Brain microvascular endothelial cell (primary cell): ENCODE measurements around the gene LRFN2.

ENCODE experiments used
- DNase-seq: peaks from one replicate; pipeline ENCODE4 v3.0.0-alpha.2; 2020
- H3K27ac ChIP-seq: fragments of 250-450 bp; sonication (Bioruptor Pico); 2 replicates; pipeline ENCODE4 v1.5.1; 2020; ENCODE audit warnings: mild to moderate bottlenecking, moderate library complexity
- H3K27me3 ChIP-seq: fragments of 250-450 bp; sonication (Bioruptor Pico); replicated peaks from 2 replicates; pipeline ENCODE4 v1.5.1; 2020; ENCODE audit warnings: mild to moderate bottlenecking
- H3K36me3 ChIP-seq: fragments of 250-450 bp; sonication (Bioruptor Pico); replicated peaks from 2 replicates; pipeline ENCODE4 v1.5.1; 2020; ENCODE audit warnings: mild to moderate bottlenecking
- H3K4me3 ChIP-seq: 2 replicates; pipeline ENCODE4 v1.5.1; 2011; ENCODE audit warnings: low read depth, mild to moderate bottlenecking, control low read depth, low read length, moderate library complexity
- CTCF ChIP-seq: IDR thresholded peaks from 2 replicates; pipeline ENCODE4 v1.5.1; 2011; ENCODE audit warnings: low read depth, mild to moderate bottlenecking, moderate library complexity, low read length, control low read depth, inconsistent platforms; ENCODE audit errors: missing control alignments
- in situ Hi-C: cut with HindIII; loops from 2 replicates; pipeline ENCODE4 v1.10.0; 2017; ENCODE audit warnings: low sequenced_read_pairs, low pct_ligation_motif_present

Gene LRFN2

DNA sequence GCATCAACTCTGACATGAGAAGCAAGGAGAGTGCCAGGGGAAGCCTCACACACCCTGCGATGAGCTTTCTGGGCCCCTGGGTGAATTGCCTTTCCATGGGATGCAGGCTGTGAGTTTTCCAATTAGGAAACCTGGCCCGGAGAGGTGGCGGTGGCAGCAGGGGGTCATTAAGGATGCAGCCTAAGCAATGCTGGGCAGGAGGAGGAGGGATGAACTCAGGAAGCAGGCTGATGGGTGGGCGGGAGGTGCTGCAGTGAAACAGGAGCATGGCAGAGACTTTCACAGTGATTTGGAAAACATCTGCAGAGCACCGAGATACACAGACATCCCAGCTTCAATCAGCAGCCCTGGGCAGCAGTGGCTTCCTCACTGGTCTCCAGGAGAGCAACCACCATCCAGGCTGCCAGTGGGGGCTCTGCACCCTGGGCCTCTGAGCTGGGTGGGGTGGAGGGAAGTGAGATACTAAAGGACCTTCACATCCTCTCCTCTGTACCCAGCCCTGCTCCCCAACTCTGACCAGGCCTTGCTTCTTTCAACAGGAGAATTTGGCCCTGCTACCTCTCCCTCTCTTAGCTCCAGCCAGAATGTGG, 44.9 kb downstream of the LRFN2 start:
- no peaks in the 10 kb centered on the region for H3K27me3 ChIP-seq
- TF ChIP-seq CTCF: no peak
- no peak overlapping the region for H3K4me3 ChIP-seq
- H3K36me3 ChIP-seq: no peaks in the 10 kb centered on the region
- in situ Hi-C loops: no loop called here
- H3K27ac ChIP-seq: no peak overlapping the region
- DNase-seq: no peak

GRCh38 chr6:40541556-40542174, 45.5 kb downstream of the LRFN2 start:
- Histone ChIP-seq H3K27ac (no peak overlapping the region), H3K27me3 (no peaks in the 10 kb centered on the region), H3K36me3 (no peaks in the 10 kb centered on the region), H3K4me3 (no peak overlapping the region)
- DNase-seq: no peak
- in situ Hi-C loops: no loop called here
- TF ChIP-seq CTCF: no peak

DNA sequence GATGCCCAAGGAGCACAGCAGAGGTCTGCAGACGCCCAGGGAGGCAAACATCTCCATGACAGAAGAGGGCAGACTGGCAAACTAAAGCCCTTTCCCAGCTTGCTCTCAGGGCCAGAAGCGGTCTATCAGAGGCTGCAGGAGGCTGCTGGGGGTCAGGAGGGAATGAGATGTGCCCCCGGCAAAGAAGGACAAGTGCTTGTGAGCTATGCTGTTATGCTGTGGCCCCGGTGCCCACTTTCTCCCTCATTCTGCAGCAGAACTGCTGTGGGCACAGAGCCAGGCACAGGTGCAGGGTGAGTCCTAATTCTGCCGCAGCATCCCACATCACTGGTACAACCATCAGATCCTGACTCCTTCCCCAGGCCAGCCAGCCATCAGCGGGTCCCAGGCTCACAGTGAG, 46.4 kb downstream of the LRFN2 start:
- no peak for DNase-seq
- H3K4me3 ChIP-seq: no peak overlapping the region
- H3K27ac ChIP-seq: no peak overlapping the region
- no peaks in the 10 kb centered on the region for H3K27me3 ChIP-seq
- in situ Hi-C loops: no loop called here
- H3K36me3 ChIP-seq: no peaks in the 10 kb centered on the region
- TF ChIP-seq CTCF: no peak

GRCh38 chr6:40539853-40540252, 47.3 kb downstream of the LRFN2 start:
- no peak for DNase-seq
- in situ Hi-C loops: no loop called here
- Histone ChIP-seq H3K36me3 (no peaks in the 10 kb centered on the region), H3K27ac (no peak overlapping the region), H3K4me3 (no peak overlapping the region), H3K27me3 (no peaks in the 10 kb centered on the region)
- TF ChIP-seq CTCF: no peak

- no peak for DNase-seq
- in situ Hi-C loops: no loop called here
- Histone ChIP-seq H3K27ac (no peak overlapping the region), H3K4me3 (no peak overlapping the region), H3K36me3 (no peaks in the 10 kb centered on the region), H3K27me3 (no peaks in the 10 kb centered on the region)
- TF ChIP-seq CTCF: no peak
Measured at GRCh38 chr6:40538556-40538955, 48.6 kb downstream of the LRFN2 start.

DNA sequence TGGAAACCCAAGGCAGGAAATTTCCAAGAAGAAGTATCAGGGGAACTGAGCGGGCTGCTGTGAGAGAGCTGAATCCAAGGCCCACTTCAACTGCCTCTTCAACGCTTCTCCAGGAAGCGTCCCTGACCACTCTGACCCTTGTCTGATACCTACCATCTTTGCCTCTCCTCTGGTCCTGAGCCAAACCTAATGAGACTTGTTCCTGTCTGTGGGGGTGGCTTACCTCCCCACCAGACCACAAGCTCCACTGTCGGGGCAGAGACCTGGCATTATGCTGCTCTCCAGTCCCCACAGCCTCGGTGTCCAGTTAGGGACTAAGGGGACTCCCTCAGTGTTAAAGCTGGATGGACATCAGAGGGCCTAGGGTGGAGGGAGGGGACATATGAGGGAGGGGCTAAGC, 49.7 kb downstream of the LRFN2 start:
- Histone ChIP-seq H3K27me3 (no peaks in the 10 kb centered on the region), H3K36me3 (no peaks in the 10 kb centered on the region), H3K27ac (no peak overlapping the region), H3K4me3 (no peak overlapping the region)
- TF ChIP-seq CTCF: no peak
- DNase-seq: no peak
- in situ Hi-C loops: no loop called here
